WTC11 (cell line): ENCODE results near the gene PRR19.

Experiments used
- CREM ChIP-seq: sonication (generic); formaldehyde crosslinking; IDR thresholded peaks from 2 replicates; pipeline ENCODE4 v1.8.1; 2022; ENCODE audit warnings: mild to moderate bottlenecking, missing genetic modification reagents, moderate library complexity
- GRHL2 ChIP-seq: fragments of 250-450 bp; sonication (Bioruptor Pico); IDR thresholded peaks from 2 replicates; pipeline ENCODE4 v1.8.0; 2022; ENCODE audit warnings: mild to moderate bottlenecking, moderate library complexity; ENCODE audit not compliant: insufficient replicate concordance, severe bottlenecking
- SOX15 ChIP-seq: fragments of 250-450 bp; sonication (Bioruptor Pico); IDR thresholded peaks from 2 replicates; pipeline ENCODE4 v1.9.0; 2021; ENCODE audit warnings: mild to moderate bottlenecking
- TF ChIP-seq, protein P1 (sequence below): fragments of 200-600 bp; IDR thresholded peaks from 2 replicates; pipeline ENCODE4 v1.8.0; 2022; ENCODE audit warnings: antibody characterized with exemption
- TF ChIP-seq, protein P2 (sequence below): sonication (generic); formaldehyde crosslinking; IDR thresholded peaks from 2 replicates; pipeline ENCODE4 v1.8.1; 2022; ENCODE audit warnings: low read depth, mild to moderate bottlenecking, moderate library complexity, missing genetic modification reagents, borderline replicate concordance

DNA sequence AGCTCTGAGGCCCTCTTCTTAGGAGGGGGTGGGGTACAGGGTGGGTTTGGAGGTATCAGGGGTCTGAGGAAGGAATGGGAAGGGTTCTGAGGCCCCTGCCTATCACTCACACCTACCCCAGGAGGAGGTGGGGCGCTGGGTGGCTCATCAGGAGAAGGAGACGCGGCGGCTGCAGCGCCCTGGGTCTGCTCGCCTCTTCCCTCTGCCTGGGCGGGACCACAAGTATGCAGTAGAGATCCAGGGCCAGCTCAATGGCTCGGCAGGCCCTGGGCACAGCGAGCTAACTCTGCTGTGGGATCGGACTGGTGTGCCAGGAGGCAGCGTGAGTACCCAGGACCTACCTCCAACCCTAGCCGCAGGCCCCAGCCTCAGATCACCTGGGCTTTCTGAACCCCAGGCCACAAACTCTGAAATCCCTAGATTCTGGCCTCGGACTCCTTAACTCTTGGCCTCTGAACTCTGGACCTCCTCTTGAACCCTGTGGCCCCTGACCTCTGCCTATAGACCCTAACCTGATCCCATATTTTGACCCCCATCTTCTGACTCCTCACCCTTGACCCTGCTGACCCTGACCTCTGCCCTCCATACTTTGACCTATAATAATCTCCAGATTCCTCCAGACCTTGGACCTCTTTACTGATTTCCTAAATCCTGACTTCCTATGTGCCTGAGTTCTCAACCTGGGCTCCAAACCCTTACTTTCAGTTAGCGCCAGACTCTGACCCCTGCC lies 47.6 kb downstream of the PRR19 start:
- TF ChIP-seq, protein P1, sequence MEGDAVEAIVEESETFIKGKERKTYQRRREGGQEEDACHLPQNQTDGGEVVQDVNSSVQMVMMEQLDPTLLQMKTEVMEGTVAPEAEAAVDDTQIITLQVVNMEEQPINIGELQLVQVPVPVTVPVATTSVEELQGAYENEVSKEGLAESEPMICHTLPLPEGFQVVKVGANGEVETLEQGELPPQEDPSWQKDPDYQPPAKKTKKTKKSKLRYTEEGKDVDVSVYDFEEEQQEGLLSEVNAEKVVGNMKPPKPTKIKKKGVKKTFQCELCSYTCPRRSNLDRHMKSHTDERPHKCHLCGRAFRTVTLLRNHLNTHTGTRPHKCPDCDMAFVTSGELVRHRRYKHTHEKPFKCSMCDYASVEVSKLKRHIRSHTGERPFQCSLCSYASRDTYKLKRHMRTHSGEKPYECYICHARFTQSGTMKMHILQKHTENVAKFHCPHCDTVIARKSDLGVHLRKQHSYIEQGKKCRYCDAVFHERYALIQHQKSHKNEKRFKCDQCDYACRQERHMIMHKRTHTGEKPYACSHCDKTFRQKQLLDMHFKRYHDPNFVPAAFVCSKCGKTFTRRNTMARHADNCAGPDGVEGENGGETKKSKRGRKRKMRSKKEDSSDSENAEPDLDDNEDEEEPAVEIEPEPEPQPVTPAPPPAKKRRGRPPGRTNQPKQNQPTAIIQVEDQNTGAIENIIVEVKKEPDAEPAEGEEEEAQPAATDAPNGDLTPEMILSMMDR, result no peak
- no peak for TF ChIP-seq SOX15 (CRISPR knock-in tag)
- TF ChIP-seq GRHL2 (CRISPR knock-in tag), result no peak
- TF ChIP-seq, protein P2, sequence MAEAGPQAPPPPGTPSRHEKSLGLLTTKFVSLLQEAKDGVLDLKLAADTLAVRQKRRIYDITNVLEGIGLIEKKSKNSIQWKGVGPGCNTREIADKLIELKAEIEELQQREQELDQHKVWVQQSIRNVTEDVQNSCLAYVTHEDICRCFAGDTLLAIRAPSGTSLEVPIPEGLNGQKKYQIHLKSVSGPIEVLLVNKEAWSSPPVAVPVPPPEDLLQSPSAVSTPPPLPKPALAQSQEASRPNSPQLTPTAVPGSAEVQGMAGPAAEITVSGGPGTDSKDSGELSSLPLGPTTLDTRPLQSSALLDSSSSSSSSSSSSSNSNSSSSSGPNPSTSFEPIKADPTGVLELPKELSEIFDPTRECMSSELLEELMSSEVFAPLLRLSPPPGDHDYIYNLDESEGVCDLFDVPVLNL (CRISPR knock-in tag), result no peak
- TF ChIP-seq CREM, result no peak
